Stimulated activated naive B cell treated with anti-CD40 and anti-IgM and Interleukin-4, amounts not matched to agents 10 μg/mL and 1 μg/mL and 100 μg/mL, for 72 hours (primary cell): ENCODE results near the gene USP21.
A peak's percentile ranks its signal among the peaks of the same experiment; 100 is the strongest.

Experiments used
- ATAC-seq, 2 donors: fragments of 150-1000 bp; cut with Tn5 transposase; replicated peaks; 2 replicates each; pipeline ENCODE4 v1.10.0; 2021; ENCODE audit warnings: moderate library complexity in 1 of 2
- DNase-seq: peaks from one replicate; pipeline ENCODE4 v3.0.0; 2021
- H3K27ac Mint-ChIP-seq: one replicate; pipeline ENCODE4 v1.8.0; 2022; ENCODE audit warnings: mild to moderate bottlenecking, mixed read lengths
- H3K27me3 Mint-ChIP-seq, 2 donors: one replicate each; pipeline ENCODE4 v1.8.0; 2022; ENCODE audit warnings: mixed read lengths in 2 of 2
- H3K36me3 Mint-ChIP-seq, 2 donors: one replicate each; pipeline ENCODE4 v1.8.0; 2022; ENCODE audit warnings: mixed read lengths in 2 of 2, mild to moderate bottlenecking in 1 of 2
- H3K4me1 Mint-ChIP-seq, 2 donors: one replicate each; pipeline ENCODE4 v1.8.0; 2022; ENCODE audit warnings: mixed read lengths in 2 of 2, mild to moderate bottlenecking in 1 of 2
- H3K4me3 Mint-ChIP-seq, 2 donors: one replicate each; pipeline ENCODE4 v1.8.0; 2022; ENCODE audit warnings: mild to moderate bottlenecking in 2 of 2, mixed read lengths in 2 of 2, moderate library complexity in 1 of 2
- H3K9me3 Mint-ChIP-seq, 2 donors: one replicate each; pipeline ENCODE4 v1.8.0; 2022; ENCODE audit warnings: mixed read lengths in 2 of 2, mild to moderate bottlenecking in 1 of 2

USP21 gene

GRCh38 chr1:161171696-161172095 lies 12.4 kb downstream of the USP21 start:
- peaks cover 43 to 55% of the 10 kb centered on the region in 2 donors for H3K4me1 Mint-ChIP-seq
- no peaks in the 10 kb centered on the region for H3K27me3 Mint-ChIP-seq
- no peak overlapping the region for H3K4me3 Mint-ChIP-seq
- DNase-seq (no peak), ATAC-seq (no peak)
- no peaks in the 10 kb centered on the region for H3K9me3 Mint-ChIP-seq
- peak overlapping the region; percentile 57 for H3K27ac Mint-ChIP-seq
- H3K36me3 Mint-ChIP-seq = peaks cover 31 to 68% of the 10 kb centered on the region in 2 donors

- Mint-ChIP-seq H3K27ac (no peak overlapping the region), H3K9me3 (no peaks in the 10 kb centered on the region), H3K36me3 (peaks cover 31 to 64% of the 10 kb centered on the region in 2 donors), H3K4me3 (no peak overlapping the region), H3K27me3 (no peaks in the 10 kb centered on the region), H3K4me1 (peaks cover 38 to 52% of the 10 kb centered on the region in 2 donors)
- ATAC-seq (no peak), DNase-seq (no peak)
Measured at GRCh38 chr1:161172349-161172748, 13.0 kb downstream of the USP21 start.

GRCh38 chr1:161172776-161173376 lies 13.6 kb downstream of the USP21 start:
- Mint-ChIP-seq H3K4me1 (peaks cover 38 to 54% of the 10 kb centered on the region in 2 donors), H3K9me3 (no peaks in the 10 kb centered on the region), H3K4me3 (no peak overlapping the region), H3K27ac (no peak overlapping the region), H3K27me3 (no peaks in the 10 kb centered on the region), H3K36me3 (peaks cover 31 to 64% of the 10 kb centered on the region in 2 donors)
- DNase-seq = no peak
- ATAC-seq = no peak

GRCh38 chr1:161173711-161174110 lies 14.4 kb downstream of the USP21 start:
- no peak for DNase-seq
- no peak for ATAC-seq
- H3K4me3 Mint-ChIP-seq = no peak overlapping the region
- no peaks in the 10 kb centered on the region for H3K27me3 Mint-ChIP-seq
- H3K27ac Mint-ChIP-seq = peak overlapping the region; percentile 28
- H3K36me3 Mint-ChIP-seq = peaks cover 28 to 57% of the 10 kb centered on the region in 2 donors
- peaks cover 35 to 52% of the 10 kb centered on the region in 2 donors for H3K4me1 Mint-ChIP-seq
- no peaks in the 10 kb centered on the region for H3K9me3 Mint-ChIP-seq

GRCh38 chr1:161174911-161175310 lies 15.6 kb downstream of the USP21 start:
- Mint-ChIP-seq H3K9me3 (no peaks in the 10 kb centered on the region), H3K4me1 (peaks cover 30 to 52% of the 10 kb centered on the region in 2 donors), H3K4me3 (no peak overlapping the region), H3K27ac (peak overlapping the region; percentile 82), H3K36me3 (peaks cover 23 to 53% of the 10 kb centered on the region in 2 donors), H3K27me3 (no peaks in the 10 kb centered on the region)
- ATAC-seq = no peak
- DNase-seq = no peak

GRCh38 chr1:161175771-161176453 lies 16.6 kb downstream of the USP21 start:
- peak overlapping the region; percentile 99 for H3K27ac Mint-ChIP-seq
- H3K9me3 Mint-ChIP-seq = no peaks in the 10 kb centered on the region
- peaks cover 22 to 47% of the 10 kb centered on the region in 2 donors for H3K36me3 Mint-ChIP-seq
- H3K27me3 Mint-ChIP-seq = no peaks in the 10 kb centered on the region
- H3K4me1 Mint-ChIP-seq = peaks cover 34 to 59% of the 10 kb centered on the region in 2 donors
- ATAC-seq = no peak
- DNase-seq = no peak
- H3K4me3 Mint-ChIP-seq = peak overlapping the region; percentile 98

- ATAC-seq (no peak), DNase-seq (no peak)
- Mint-ChIP-seq H3K27ac (peak overlapping the region; percentile 99), H3K4me3 (peak overlapping the region; percentile 98), H3K9me3 (no peaks in the 10 kb centered on the region), H3K36me3 (peaks cover 17 to 42% of the 10 kb centered on the region in 2 donors), H3K27me3 (no peaks in the 10 kb centered on the region), H3K4me1 (peaks cover 34 to 63% of the 10 kb centered on the region in 2 donors)
Measured at GRCh38 chr1:161176468-161177111, 17.3 kb downstream of the USP21 start.

- H3K4me3 Mint-ChIP-seq = peak within 1 kb of the TSS; percentile 98
- H3K27me3 Mint-ChIP-seq = no peaks in the 10 kb centered on the region
- H3K4me1 Mint-ChIP-seq = peaks cover 37 to 67% of the 10 kb centered on the region in 2 donors
- DNase-seq = peak; percentile 90
- H3K36me3 Mint-ChIP-seq = peaks cover 11 to 36% of the 10 kb centered on the region in 2 donors
- H3K9me3 Mint-ChIP-seq = no peaks in the 10 kb centered on the region
- peak within 1 kb of the TSS; percentile 99 for H3K27ac Mint-ChIP-seq
- ATAC-seq = peak; percentile 93 to 94
Measured at GRCh38 chr1:161177112-161177935, 18.0 kb downstream of the USP21 start, which contains the start of gene B4GALT3. TSS of gene B4GALT3 (minus strand) at chr1:161177507. CDS start at chr1:161176060, 1,447 bp downstream.

- Mint-ChIP-seq H3K27me3 (no peaks in the 10 kb centered on the region), H3K27ac (peak overlapping the region; percentile 99), H3K4me1 (peaks cover 38 to 67% of the 10 kb centered on the region in 2 donors), H3K4me3 (peak overlapping the region; percentile 98), H3K36me3 (peaks cover 7 to 30% of the 10 kb centered on the region in 2 donors), H3K9me3 (no peaks in the 10 kb centered on the region)
- ATAC-seq (no peak), DNase-seq (no peak)
Measured at GRCh38 chr1:161177936-161178244, 18.6 kb downstream of the USP21 start.

- H3K27me3 Mint-ChIP-seq = no peaks in the 10 kb centered on the region
Measured at GRCh38 chr1:161179698-161180097, 20.4 kb downstream of the USP21 start.

GRCh38 chr1:161180639-161181038 lies 21.3 kb downstream of the USP21 start:
- peaks cover under 1 to 7% of the 10 kb centered on the region in 2 donors for H3K36me3 Mint-ChIP-seq
- H3K4me1 Mint-ChIP-seq = peaks cover 40 to 72% of the 10 kb centered on the region in 2 donors
- DNase-seq (no peak), ATAC-seq (no peak)
- no peak overlapping the region for H3K4me3 Mint-ChIP-seq
- no peaks in the 10 kb centered on the region for H3K9me3 Mint-ChIP-seq
- no peaks in the 10 kb centered on the region for H3K27me3 Mint-ChIP-seq
- H3K27ac Mint-ChIP-seq = no peak overlapping the region

More at GRCh38 chr1:161179698-161180097, 20.4 kb downstream of the USP21 start:
- ATAC-seq (no peak), DNase-seq (no peak)
- H3K4me3 Mint-ChIP-seq = no peak overlapping the region
- H3K9me3 Mint-ChIP-seq = no peaks in the 10 kb centered on the region
- H3K27ac Mint-ChIP-seq = peak overlapping the region; percentile 72
- peaks cover 2 to 15% of the 10 kb centered on the region in 2 donors for H3K36me3 Mint-ChIP-seq
- H3K4me1 Mint-ChIP-seq = peaks cover 41 to 73% of the 10 kb centered on the region in 2 donors

GRCh38 chr1:161182214-161182613 lies 22.9 kb downstream of the USP21 start:
- H3K27ac Mint-ChIP-seq = peak overlapping the region; percentile 81
- no peaks in the 10 kb centered on the region for H3K36me3 Mint-ChIP-seq
- ATAC-seq (peak; percentile 21 to 40), DNase-seq (no peak)
- no peaks in the 10 kb centered on the region for H3K27me3 Mint-ChIP-seq
- peaks cover 41 to 74% of the 10 kb centered on the region in 2 donors for H3K4me1 Mint-ChIP-seq
- H3K4me3 Mint-ChIP-seq = no peak overlapping the region
- H3K9me3 Mint-ChIP-seq = no peaks in the 10 kb centered on the region

GRCh38 chr1:161185282-161185682 lies 26.0 kb downstream of the USP21 start:
- H3K27ac Mint-ChIP-seq = peak overlapping the region; percentile 92
- H3K4me3 Mint-ChIP-seq = peak overlapping the region; percentile 50 to 54
- H3K27me3 Mint-ChIP-seq = no peaks in the 10 kb centered on the region
- ATAC-seq (peak; percentile 62 to 66), DNase-seq (peak; percentile 56)
- no peaks in the 10 kb centered on the region for H3K36me3 Mint-ChIP-seq
- no peaks in the 10 kb centered on the region for H3K9me3 Mint-ChIP-seq
- peaks cover 46 to 84% of the 10 kb centered on the region in 2 donors for H3K4me1 Mint-ChIP-seq
